GM21423 (cell line): ENCODE data around the gene EYS.
"Not testable (repeated sequence)": the region's sequence is repeated elsewhere in the genome, so short reads cannot be mapped to it uniquely, and the experiment has no call there.

ENCODE experiments used
- ATAC-seq: cut with Tn5 transposase; IDR thresholded peaks from one replicate; pipeline ENCODE4 v1.9.1; 2021; ENCODE audit warnings: mild to moderate bottlenecking, moderate library complexity; ENCODE audit not compliant: unreplicated experiment

EYS gene

GRCh38 chr6:63943826-63944225, 1763.2 kb downstream of the EYS start:
- no peak for ATAC-seq

- ATAC-seq: no peak
Observed at GRCh38 chr6:63941747-63942470, 1765.1 kb downstream of the EYS start.

DNA sequence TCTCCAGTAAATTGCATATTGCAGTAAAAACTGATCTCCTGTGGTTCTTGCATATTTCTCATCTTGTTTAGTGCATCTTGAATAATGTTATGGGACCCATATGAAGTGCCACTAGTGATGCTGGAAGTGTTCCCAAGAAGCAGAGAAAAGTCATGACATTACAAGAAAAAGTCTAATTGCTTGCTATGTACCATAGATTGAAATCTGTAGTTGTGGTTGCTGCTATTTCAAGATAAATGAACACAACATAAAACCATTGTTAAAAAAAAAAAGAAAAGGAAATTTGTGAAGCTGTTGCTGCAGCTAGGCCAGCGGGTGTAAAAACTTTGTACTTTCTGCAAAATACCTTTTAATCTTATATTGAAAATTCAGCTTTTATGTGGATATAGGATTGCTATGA, 1767.0 kb downstream of the EYS start:
- no peak for ATAC-seq

- ATAC-seq: no peak
Observed at GRCh38 chr6:63936399-63936798, 1770.6 kb downstream of the EYS start.

DNA sequence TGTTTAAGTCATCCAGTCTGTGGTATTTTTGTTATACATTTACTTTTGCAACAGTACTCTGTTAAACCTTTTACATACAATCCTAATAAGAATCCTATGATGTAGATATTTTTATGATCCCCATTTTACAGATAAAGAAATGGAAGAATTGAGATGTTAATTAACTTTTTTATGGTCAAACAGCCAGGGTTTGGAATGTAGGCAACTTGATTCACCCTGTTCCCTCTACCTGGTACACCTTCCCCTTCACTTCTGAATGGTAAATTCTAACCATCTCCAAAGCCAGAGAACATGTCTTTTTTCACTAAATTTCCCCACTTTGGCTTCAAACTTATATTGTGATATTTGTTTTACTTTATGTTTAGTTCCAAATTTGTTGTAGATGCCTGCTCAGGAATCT, 1771.3 kb downstream of the EYS start:
- no peak for ATAC-seq

DNA sequence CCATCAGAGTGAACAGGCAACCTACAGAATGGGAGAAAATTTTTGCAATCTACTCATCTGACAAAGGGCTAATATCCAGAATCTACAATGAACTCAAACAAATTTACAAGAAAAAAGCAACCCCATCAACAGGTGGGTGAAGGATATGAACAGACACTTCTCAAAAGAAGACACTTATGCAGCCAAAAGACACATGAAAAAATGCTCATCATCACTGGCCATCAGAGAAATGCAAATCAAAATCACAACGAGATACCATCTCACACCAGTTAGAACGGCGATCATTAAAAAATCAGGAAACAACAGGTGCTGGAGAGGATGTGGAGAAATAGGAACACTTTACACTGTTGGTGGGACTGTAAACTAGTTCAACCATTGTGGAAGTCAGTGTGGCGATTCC, 1773.1 kb downstream of the EYS start:
- ATAC-seq: not testable (repeated sequence)

DNA sequence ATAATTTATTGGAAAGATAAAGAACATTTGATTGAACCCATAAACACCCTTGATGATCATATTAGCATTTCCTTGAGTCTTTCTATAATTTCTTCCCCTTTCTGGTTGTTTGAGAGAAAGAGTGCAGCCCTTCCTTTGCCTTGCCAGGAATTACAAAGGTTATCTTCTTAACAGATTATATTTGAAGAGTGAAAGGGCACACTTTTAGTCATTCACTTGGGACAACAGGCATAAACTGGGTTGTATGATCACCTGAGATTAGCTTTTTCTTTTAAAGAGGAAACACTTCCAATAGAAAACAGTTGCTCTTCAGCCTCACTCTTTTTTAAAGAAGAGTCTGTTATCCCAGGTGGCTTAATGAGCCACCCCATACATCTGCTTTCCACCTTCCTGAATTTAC, 1776.2 kb downstream of the EYS start:
- ATAC-seq: no peak

- no peak for ATAC-seq
Observed at GRCh38 chr6:63929111-63929510, 1777.9 kb downstream of the EYS start.

DNA sequence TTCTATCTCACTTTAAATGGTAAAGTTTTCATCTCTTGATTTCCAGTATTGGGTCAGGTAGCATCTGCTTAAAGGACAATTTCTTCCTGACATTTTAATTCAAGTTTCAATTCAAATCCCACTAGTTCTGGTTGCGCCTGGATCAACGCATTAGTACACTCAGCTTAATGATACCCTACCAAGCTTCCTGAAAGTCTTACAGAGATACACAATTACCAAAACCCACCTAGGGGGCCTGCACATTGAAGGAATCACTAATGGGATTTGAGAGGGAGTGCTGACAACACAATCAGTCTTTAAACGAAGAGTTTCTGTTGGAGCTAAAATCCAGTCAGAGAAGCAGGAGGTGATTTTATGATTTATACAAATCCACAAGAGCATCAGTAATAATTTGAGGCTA, 1778.4 kb downstream of the EYS start:
- no peak for ATAC-seq

GRCh38 chr6:63926950-63927927, 1779.8 kb downstream of the EYS start:
- no peak for ATAC-seq

GRCh38 chr6:63926258-63926780, 1780.7 kb downstream of the EYS start:
- no peak for ATAC-seq

DNA sequence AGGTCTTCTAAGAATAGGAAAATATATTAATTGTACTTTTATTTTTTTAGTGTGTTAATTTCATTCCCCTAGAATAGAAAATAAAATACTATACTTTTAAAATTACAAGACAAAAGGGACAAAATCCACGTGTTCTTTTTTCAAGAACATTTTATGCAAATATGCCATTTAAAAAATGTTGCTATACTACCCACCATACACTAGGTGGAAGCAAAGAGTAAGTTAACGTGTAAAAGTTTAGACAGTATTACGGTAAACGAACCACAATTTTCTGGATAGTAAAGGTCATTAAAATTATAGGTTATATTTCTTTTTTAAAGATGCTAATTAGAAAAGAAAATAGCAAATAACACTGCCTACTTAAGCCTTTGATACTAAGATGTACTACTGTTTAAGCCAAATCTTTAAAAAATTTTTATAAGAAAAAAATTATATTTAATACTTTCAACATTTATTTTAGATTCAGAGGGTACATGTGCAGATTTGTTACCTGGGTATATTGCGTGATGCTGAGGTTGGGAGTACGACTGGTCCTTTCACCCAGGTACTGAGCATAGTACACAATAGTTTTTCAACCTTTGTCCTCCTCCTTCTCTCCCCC, 1783.8 kb downstream of the EYS start:
- ATAC-seq: peak; percentile 88

DNA sequence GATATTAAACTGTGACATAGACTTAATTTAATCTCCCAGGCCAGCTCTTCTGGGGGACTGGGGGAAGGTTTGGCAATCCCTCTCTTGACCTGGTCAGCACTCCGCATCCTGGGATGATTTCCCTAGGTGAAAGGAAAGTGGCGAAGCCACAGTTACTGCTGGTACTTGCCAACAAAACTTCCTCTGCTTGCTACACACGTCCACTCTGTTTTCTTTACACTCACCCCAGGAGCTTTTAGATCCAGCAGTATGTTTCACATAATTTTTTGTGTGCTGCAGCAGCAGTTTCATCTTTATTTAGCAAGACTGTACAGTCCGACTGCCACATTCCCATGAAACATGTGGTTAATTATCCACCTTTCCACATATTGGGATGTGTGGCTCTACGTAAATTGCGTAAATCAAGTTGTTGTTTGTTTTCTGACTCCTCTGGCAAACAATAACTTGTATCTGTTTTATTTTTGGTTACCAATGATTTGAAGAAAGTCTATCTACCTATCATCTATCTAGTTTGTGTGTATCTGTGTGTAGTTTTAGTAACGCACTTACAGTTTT, 1787.4 kb downstream of the EYS start:
- ATAC-seq: no peak

- ATAC-seq: no peak
Observed at GRCh38 chr6:63912887-63913286, 1794.1 kb downstream of the EYS start.

GRCh38 chr6:63910863-63911551, 1796.0 kb downstream of the EYS start:
- no peak for ATAC-seq

DNA sequence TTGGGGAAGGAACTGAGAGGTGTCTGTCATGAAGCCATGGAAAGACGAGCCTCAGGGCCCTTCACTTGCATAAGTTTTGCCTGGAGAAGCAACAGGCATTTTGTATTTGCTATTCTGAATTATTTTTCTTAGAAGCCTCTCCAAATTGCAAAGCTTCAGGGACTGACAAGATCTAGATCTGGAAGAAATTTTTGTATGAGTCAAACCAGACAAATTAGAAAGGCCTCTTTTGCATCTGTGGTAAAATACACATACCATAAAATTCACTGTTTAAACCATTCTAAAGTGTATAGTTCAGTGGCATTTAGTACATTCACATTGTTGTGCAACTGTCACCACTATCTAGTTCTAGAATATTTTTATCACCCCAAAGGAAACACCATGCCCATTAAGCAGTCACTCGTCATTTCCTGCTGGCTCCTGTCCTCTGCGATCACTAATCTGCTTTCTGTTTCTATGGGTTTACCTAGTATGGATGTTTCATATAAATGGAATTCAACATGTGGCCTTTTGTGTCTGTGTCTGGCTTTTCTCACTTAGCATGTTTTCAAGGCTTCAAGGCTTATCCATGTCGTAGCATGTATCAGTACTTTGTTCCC, 1802.3 kb downstream of the EYS start:
- no peak for ATAC-seq

GRCh38 chr6:63899550-63899949, 1807.5 kb downstream of the EYS start:
- no peak for ATAC-seq

DNA sequence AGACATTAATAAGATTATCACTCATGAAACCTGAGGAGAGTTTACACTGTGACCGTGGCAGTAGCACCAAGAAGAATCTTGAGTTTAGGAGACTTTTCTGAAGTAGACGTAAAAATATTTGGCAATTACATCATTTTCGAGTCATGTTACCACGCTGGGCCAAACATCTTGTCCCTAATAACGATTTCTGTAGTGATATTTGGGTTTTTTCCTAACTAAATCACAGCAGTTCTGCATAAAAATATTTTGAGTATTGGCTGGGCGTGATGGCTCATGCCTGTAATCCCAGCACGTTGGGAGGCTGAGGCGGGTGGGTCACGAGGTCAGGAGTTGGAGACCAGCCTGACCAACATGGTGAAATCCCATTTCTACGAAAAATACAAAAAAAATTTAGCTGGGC, 1809.1 kb downstream of the EYS start:
- no peak for ATAC-seq

GRCh38 chr6:63897459-63897858, 1809.6 kb downstream of the EYS start:
- ATAC-seq: no peak

- no peak for ATAC-seq
Observed at GRCh38 chr6:63888416-63888815, 1818.6 kb downstream of the EYS start.
